SU-DHL-6 (cell line): ENCODE data around the gene CTSZ.

Source experiments
- CTCF ChIP-seq: fragments of 200-600 bp; sonication (generic); IDR thresholded peaks from one replicate; pipeline ENCODE4 v1.5.1; 2017; ENCODE audit warnings: antibody characterized with exemption, mild to moderate bottlenecking, low read length, moderate library complexity; ENCODE audit not compliant: insufficient read depth, poor library complexity, severe bottlenecking
- EZH2phosphoT487 ChIP-seq: fragments of 200-600 bp; sonication (generic), shearing (Covaris generic); conservative IDR thresholded peaks from 2 replicates; pipeline ENCODE4 v1.6.1; 2018; ENCODE audit warnings: mild to moderate bottlenecking, antibody characterized with exemption, low read length, moderate library complexity, mixed read lengths

GRCh38 chr20:59019217-59019616, 12.2 kb upstream of the CTSZ start, which contains the start of gene TUBB1:
- TF ChIP-seq CTCF (no peak), EZH2phosphoT487 (no peak)
